Fibroblast of lung (primary cell): ENCODE results near the gene NEU3. TPM values are rescaled to one million over a fixed set of nuclear protein-coding genes. Genes with fewer than 3 reads are reported as not detected.

ENCODE experiments used
- DNase-seq, 2 donors: peaks; one replicate each; pipeline versions ENCODE4 v3.0.0 to v3.0.0-alpha.2; 2010; ENCODE audit warnings: low read depth in 2 of 2
- H2AFZ ChIP-seq: 2 replicates; pipeline ENCODE4 v1.5.1; 2012; ENCODE audit warnings: low read length, control low read depth, inconsistent platforms
- H3K27ac ChIP-seq: 2 replicates; pipeline ENCODE4 v1.5.1; 2011; ENCODE audit warnings: low read length, control low read depth; ENCODE audit not compliant: insufficient read depth
- H3K27me3 ChIP-seq: 2 replicates; pipeline ENCODE4 v1.5.1; 2011; ENCODE audit warnings: mild to moderate bottlenecking, low read length; ENCODE audit not compliant: control insufficient read depth, insufficient read depth
- H3K36me3 ChIP-seq: 2 replicates; pipeline ENCODE4 v1.5.1; 2011; ENCODE audit warnings: low read length; ENCODE audit not compliant: control insufficient read depth, insufficient read depth
- H3K4me1 ChIP-seq: 2 replicates; pipeline ENCODE4 v1.5.1; 2011; ENCODE audit warnings: low read length; ENCODE audit not compliant: control insufficient read depth, insufficient read depth; ENCODE audit errors: extremely low read depth
- H3K4me2 ChIP-seq: 2 replicates; pipeline ENCODE4 v1.5.1; 2011; ENCODE audit warnings: low read length, control low read depth; ENCODE audit not compliant: insufficient read depth; ENCODE audit errors: extremely low read depth
- H3K4me3 ChIP-seq, 4 experiments: fragments of 200-600 bp in 1 of 4; sonication (generic) in 1 of 4; replicated peaks in 1 of 4; 2 replicates each; pipeline ENCODE4 v1.5.1; 2011 to 2016; ENCODE audit warnings: low read length in 4 of 4, low read depth in 3 of 4, mild to moderate bottlenecking in 3 of 4, control low read depth in 2 of 4, inconsistent platforms in 1 of 4, mixed read lengths in 1 of 4; ENCODE audit not compliant: insufficient read depth in 1 of 4; ENCODE audit errors: control extremely low read depth in 1 of 4
- H3K79me2 ChIP-seq: 2 replicates; pipeline ENCODE4 v1.5.1; 2012; ENCODE audit warnings: mild to moderate bottlenecking, low read length, inconsistent platforms; ENCODE audit not compliant: control insufficient read depth, insufficient read depth
- H3K9ac ChIP-seq: 2 replicates; pipeline ENCODE4 v1.5.1; 2011; ENCODE audit warnings: mild to moderate bottlenecking, low read length, control low read depth; ENCODE audit not compliant: insufficient read depth
- H3K9me3 ChIP-seq: 2 replicates; pipeline ENCODE4 v1.5.1; 2012; ENCODE audit warnings: low read depth, low read length; ENCODE audit not compliant: control insufficient read depth, insufficient read depth
- H4K20me1 ChIP-seq: 2 replicates; pipeline ENCODE4 v1.5.1; 2011; ENCODE audit warnings: low read length; ENCODE audit not compliant: control insufficient read depth, insufficient read depth; ENCODE audit errors: extremely low read depth
- CTCF ChIP-seq, 2 donors: IDR thresholded peaks in 1 of 2; conservative IDR thresholded peaks in 1 of 2; 1 replicate in 1 of 2; 2 replicates in 1 of 2; pipeline ENCODE4 v1.5.1; 2011 to 2012; ENCODE audit warnings: low read length in 2 of 2, control low read depth in 1 of 2, inconsistent platforms in 1 of 2, low read depth in 1 of 2, mild to moderate bottlenecking in 1 of 2
- EZH2 ChIP-seq: IDR thresholded peaks from 2 replicates; pipeline ENCODE4 v1.5.1; 2012; ENCODE audit warnings: low read length, control low read depth, mild to moderate bottlenecking; ENCODE audit errors: missing control alignments
- polyA plus RNA-seq, 2 donors: library from polyadenylated mRNA; depleted of rRNA in 1 of 2; stranded (reverse) in 1 of 2; unstranded in 1 of 2; fragments of >200 nt; gene quantifications; 2 replicates each; pipeline ENCODE4 v1.2.1, GENCODE V29; 2011 to 2012; ENCODE audit warnings: missing spikeins in 1 of 2
- total RNA-seq: library from RNA; depleted of rRNA; stranded (reverse); fragments of >200 nt; gene quantifications from 2 replicates; pipeline ENCODE4 v1.2.1, GENCODE V29; 2014

Gene NEU3
- total and polyA plus RNA-seq, 2 donors (not counting 1 experiment from before 2014, with no cell fraction given): 5.0 to 6.6 TPM

- Histone ChIP-seq H3K9me3 (no peaks in the 10 kb centered on the region), H3K4me1 (no peaks in the 10 kb centered on the region), H3K27ac (no peak overlapping the region), H3K4me2 (no peak overlapping the region), H4K20me1 (no peaks in the 10 kb centered on the region), H3K4me3 (no peak overlapping the region), H3K36me3 (peaks cover 9% of the 10 kb centered on the region), H2AFZ (no peak overlapping the region), H3K79me2 (no peaks in the 10 kb centered on the region), H3K27me3 (no peaks in the 10 kb centered on the region), H3K9ac (no peak overlapping the region)
- DNase-seq: no peak
- TF ChIP-seq CTCF (conservative IDR thresholded peaks at IDR 0.05 in 1 of 2, IDR thresholded peaks at IDR 0.05 in 1 of 2; ENCODE audit: low read depth in 1 of 2, low read length in 2 of 2) (no peak), EZH2 (no peak)
Measured at GRCh38 chr11:75001686-75002085, 13.0 kb downstream of the NEU3 start.

GRCh38 chr11:75002516-75002915, 13.8 kb downstream of the NEU3 start:
- no peaks in the 10 kb centered on the region for H4K20me1 ChIP-seq
- TF ChIP-seq EZH2: no peak
- no peaks in the 10 kb centered on the region for H3K9me3 ChIP-seq
- no peaks in the 10 kb centered on the region for H3K79me2 ChIP-seq
- H3K9ac ChIP-seq: no peak overlapping the region
- no peaks in the 10 kb centered on the region for H3K27me3 ChIP-seq
- no peak overlapping the region for H3K4me3 ChIP-seq
- no peak overlapping the region for H3K27ac ChIP-seq
- H3K4me1 ChIP-seq: no peaks in the 10 kb centered on the region
- no peak overlapping the region for H2AFZ ChIP-seq
- H3K36me3 ChIP-seq: peaks cover 9% of the 10 kb centered on the region
- DNase-seq: no peak
- no peak overlapping the region for H3K4me2 ChIP-seq

- Histone ChIP-seq H3K27me3 (no peaks in the 10 kb centered on the region), H3K4me1 (no peaks in the 10 kb centered on the region), H3K27ac (no peak overlapping the region), H4K20me1 (no peaks in the 10 kb centered on the region), H3K4me2 (no peak overlapping the region), H3K79me2 (no peaks in the 10 kb centered on the region), H2AFZ (no peak overlapping the region), H3K9ac (no peak overlapping the region), H3K9me3 (no peaks in the 10 kb centered on the region), H3K4me3 (no peak overlapping the region), H3K36me3 (peaks cover 9% of the 10 kb centered on the region)
- TF ChIP-seq EZH2 (no peak), CTCF (conservative IDR thresholded peaks at IDR 0.05 in 1 of 2, IDR thresholded peaks at IDR 0.05 in 1 of 2; ENCODE audit: low read depth in 1 of 2, low read length in 2 of 2) (no peak)
- DNase-seq: no peak
Measured at GRCh38 chr11:75004215-75004614, 15.5 kb downstream of the NEU3 start.
